H9 (cell line): Measurements from ENCODE around the gene FLNC. TPM values are rescaled to one million over a fixed set of nuclear protein-coding genes. Genes with fewer than 3 reads are reported as not detected.

ENCODE experiments used
- DNase-seq: peaks from one replicate; pipeline ENCODE4 v3.0.0-alpha.2; 2017
- H2AFZ ChIP-seq: one replicate; pipeline ENCODE4 v1.6.1; 2013; ENCODE audit warnings: mild to moderate bottlenecking, low read length, control low read depth, moderate library complexity
- H2AK5ac ChIP-seq: 2 replicates; pipeline ENCODE4 v1.6.1; 2013; ENCODE audit warnings: low read length, control low read depth, mixed read lengths; ENCODE audit not compliant: insufficient read length
- H2BK120ac ChIP-seq: one replicate; pipeline ENCODE4 v1.6.1; 2013; ENCODE audit warnings: low read depth, mild to moderate bottlenecking, low read length, control low read depth, inconsistent platforms; ENCODE audit not compliant: poor library complexity, severe bottlenecking
- H2BK12ac ChIP-seq: 2 replicates; pipeline ENCODE4 v1.6.1; 2013; ENCODE audit warnings: low read length, control low read depth, mixed read lengths, low read depth; ENCODE audit not compliant: insufficient read length
- H2BK15ac ChIP-seq: 2 replicates; pipeline ENCODE4 v1.6.1; 2013; ENCODE audit warnings: low read depth, low read length, control low read depth
- H2BK20ac ChIP-seq: one replicate; pipeline ENCODE4 v1.6.1; 2013; ENCODE audit warnings: low read depth, mild to moderate bottlenecking, low read length, control low read depth, inconsistent platforms; ENCODE audit not compliant: poor library complexity, severe bottlenecking
- H2BK5ac ChIP-seq: 2 replicates; pipeline ENCODE4 v1.6.1; 2013; ENCODE audit warnings: low read length, control low read depth, mixed read lengths; ENCODE audit not compliant: insufficient read length
- H3K14ac ChIP-seq: 2 replicates; pipeline ENCODE4 v1.6.1; 2013; ENCODE audit warnings: low read length, control low read depth; ENCODE audit not compliant: insufficient read depth
- H3K18ac ChIP-seq: 2 replicates; pipeline ENCODE4 v1.6.1; 2013; ENCODE audit warnings: low read depth, mild to moderate bottlenecking, mixed read lengths, low read length, control low read depth; ENCODE audit not compliant: insufficient read length
- H3K23ac ChIP-seq: 2 replicates; pipeline ENCODE4 v1.6.1; 2013; ENCODE audit warnings: low read length, control low read depth, mixed read lengths, low read depth; ENCODE audit not compliant: insufficient read length
- H3K23me2 ChIP-seq: 2 replicates; pipeline ENCODE4 v1.6.1; 2013; ENCODE audit warnings: low read depth, mild to moderate bottlenecking, mixed read lengths, low read length, control low read depth; ENCODE audit not compliant: insufficient read length, poor library complexity, severe bottlenecking
- H3K27ac ChIP-seq: 2 replicates; pipeline ENCODE4 v1.5.1; 2013; ENCODE audit warnings: low read length, control low read depth, mixed read lengths, low read depth; ENCODE audit not compliant: insufficient read length
- H3K27me3 ChIP-seq: 2 replicates; pipeline ENCODE4 v1.6.1; 2013; ENCODE audit warnings: low read length, control low read depth, inconsistent platforms; ENCODE audit not compliant: insufficient read depth
- H3K4ac ChIP-seq: 2 replicates; pipeline ENCODE4 v1.6.1; 2013; ENCODE audit warnings: low read depth, mild to moderate bottlenecking, control low read depth, inconsistent platforms, low read length, moderate library complexity
- H3K4me1 ChIP-seq: 2 replicates; pipeline ENCODE4 v1.6.1; 2013; ENCODE audit warnings: low read length, control low read depth, inconsistent platforms; ENCODE audit not compliant: insufficient read depth
- H3K4me2 ChIP-seq: 2 replicates; pipeline ENCODE4 v1.6.1; 2013; ENCODE audit warnings: low read length, control low read depth, mixed read lengths; ENCODE audit not compliant: insufficient read length, insufficient read depth
- H3K56ac ChIP-seq: 2 replicates; pipeline ENCODE4 v1.6.1; 2013; ENCODE audit warnings: low read depth, mild to moderate bottlenecking, mixed read lengths, low read length, control low read depth; ENCODE audit not compliant: insufficient read length
- H3K79me1 ChIP-seq: 2 replicates; pipeline ENCODE4 v1.6.1; 2013; ENCODE audit warnings: low read depth, mild to moderate bottlenecking, moderate library complexity, low read length, control low read depth, inconsistent platforms; ENCODE audit not compliant: insufficient read depth, poor library complexity, severe bottlenecking
- H3K79me2 ChIP-seq: 2 replicates; pipeline ENCODE4 v1.6.1; 2013; ENCODE audit warnings: low read length, control low read depth, inconsistent platforms; ENCODE audit not compliant: insufficient read depth
- H3K9ac ChIP-seq: 2 replicates; pipeline ENCODE4 v1.6.1; 2013; ENCODE audit warnings: low read length, control low read depth, mixed read lengths; ENCODE audit not compliant: insufficient read length; ENCODE audit errors: extremely low read depth
- H3K9me3 ChIP-seq: one replicate; pipeline ENCODE4 v1.6.1; 2013; ENCODE audit warnings: low read depth, low read length, inconsistent platforms; ENCODE audit not compliant: control insufficient read depth
- H3T11ph ChIP-seq: one replicate; pipeline ENCODE4 v1.6.1; 2013; ENCODE audit warnings: mild to moderate bottlenecking, low read length, control low read depth, inconsistent platforms
- H4K20me1 ChIP-seq: one replicate; pipeline ENCODE4 v1.6.1; 2013; ENCODE audit not compliant: control insufficient read depth, insufficient read length, insufficient read depth
- H4K5ac ChIP-seq: 2 replicates; pipeline ENCODE4 v1.6.1; 2013; ENCODE audit warnings: low read depth, mild to moderate bottlenecking, mixed read lengths, low read length, control low read depth; ENCODE audit not compliant: insufficient read length
- H4K8ac ChIP-seq: replicated peaks from 2 replicates; pipeline ENCODE4 v1.6.1; 2013; ENCODE audit warnings: low read length, control low read depth, mixed read lengths, low read depth; ENCODE audit not compliant: insufficient read length
- H4K91ac ChIP-seq: 2 replicates; pipeline ENCODE4 v1.6.1; 2013; ENCODE audit warnings: low read depth, mild to moderate bottlenecking, moderate library complexity, mixed read lengths, low read length, control low read depth; ENCODE audit not compliant: insufficient read length
- H3K27ac Mint-ChIP-seq, 3 experiments: 2 replicates in 2 of 3; 3 replicates in 1 of 3; pipeline ENCODE4 v1.8.0; 2020 to 2021; ENCODE audit warnings: mixed read lengths in 3 of 3, mild to moderate bottlenecking in 1 of 3, moderate library complexity in 1 of 3
- H3K27me3 Mint-ChIP-seq: 2 replicates; pipeline ENCODE4 v1.8.0; 2021; ENCODE audit warnings: low read depth, mild to moderate bottlenecking, moderate library complexity, mixed read lengths
- H3K36me3 Mint-ChIP-seq, 3 experiments: 2 replicates in 2 of 3; 3 replicates in 1 of 3; pipeline ENCODE4 v1.8.0; 2020 to 2021; ENCODE audit warnings: low read depth in 3 of 3, mixed read lengths in 3 of 3; ENCODE audit not compliant: insufficient read depth in 1 of 3
- H3K4me1 Mint-ChIP-seq, 2 experiments: 2 replicates each; pipeline ENCODE4 v1.8.0; 2020; ENCODE audit warnings: mixed read lengths in 2 of 2
- H3K4me3 Mint-ChIP-seq, 2 experiments: 2 replicates in 1 of 2; 3 replicates in 1 of 2; pipeline ENCODE4 v1.8.0; 2020 to 2021; ENCODE audit warnings: mild to moderate bottlenecking in 2 of 2, mixed read lengths in 2 of 2, moderate library complexity in 1 of 2
- H3K9me3 Mint-ChIP-seq, 2 experiments: 2 replicates in 1 of 2; 3 replicates in 1 of 2; pipeline ENCODE4 v1.8.0; 2020; ENCODE audit warnings: mild to moderate bottlenecking in 2 of 2, mixed read lengths in 2 of 2, moderate library complexity in 1 of 2
- WGBS: extraction: QIAGEN DNeasy Blood & Tissue Kit; methylation state at CpG from one replicate; pipeline ENCODE4 v1.1.7; 2013; ENCODE audit warnings: missing lambda C conversion rate, low lambda C conversion rate, mixed read lengths; ENCODE audit not compliant: insufficient read length; ENCODE audit errors: extremely low coverage; 5-methylcytosine and 5-hydroxymethylcytosine counted together
- total RNA-seq: library from RNA; stranded (reverse); gene quantifications from 2 replicates; pipeline ENCODE4 v1.2.1, GENCODE V29; 2021
- TF ChIP-seq, protein P1 (sequence below): fragments of 200-600 bp; sonication (generic); conservative IDR thresholded peaks from 3 replicates; pipeline ENCODE4 v1.8.0; 2021; ENCODE audit warnings: antibody characterized with exemption, mild to moderate bottlenecking

The FLNC gene
- total RNA-seq, 1 experiment from 2014 or later, result 12.2 TPM

DNA sequence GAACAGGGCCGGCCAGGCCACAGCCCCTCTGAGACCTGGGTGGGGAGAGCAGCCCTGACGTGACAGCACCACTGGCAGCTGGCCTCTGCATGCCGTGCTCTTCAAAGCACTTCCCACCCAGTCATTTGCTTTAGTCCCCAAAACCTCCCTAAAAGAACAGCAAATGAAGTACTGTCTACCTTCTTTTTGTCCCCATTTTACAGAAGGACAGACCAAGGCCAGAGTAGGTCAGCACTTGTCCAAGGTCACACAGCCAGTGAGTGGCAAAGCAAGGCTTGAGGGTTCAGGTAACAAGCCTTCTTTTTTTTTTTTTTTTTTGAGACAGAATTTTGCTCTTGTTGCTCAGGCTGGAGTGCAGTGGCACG, 47.5 kb downstream of the FLNC start:
- Histone ChIP-seq H3K27me3 (no peaks in the 10 kb centered on the region), H4K8ac (no peak overlapping the region), H3K56ac (no peak overlapping the region), H3K9me3 (no peaks in the 10 kb centered on the region), H3K79me1 (no peaks in the 10 kb centered on the region), H3T11ph (no peak overlapping the region), H3K27ac (no peak overlapping the region), H2BK120ac (no peak overlapping the region), H2BK5ac (no peak overlapping the region), H2AK5ac (no peak overlapping the region), H3K14ac (no peak overlapping the region), H2BK15ac (no peak overlapping the region), H3K79me2 (no peaks in the 10 kb centered on the region), H2AFZ (no peak overlapping the region), H2BK12ac (no peak overlapping the region), H4K5ac (no peak overlapping the region), H3K9ac (no peak overlapping the region), H3K4ac (no peak overlapping the region), H3K4me2 (no peak overlapping the region), H3K23me2 (no peaks in the 10 kb centered on the region), H3K4me1 (no peaks in the 10 kb centered on the region), H4K20me1 (no peaks in the 10 kb centered on the region), H4K91ac (no peak overlapping the region), H3K18ac (no peak overlapping the region), H3K23ac (no peak overlapping the region), H2BK20ac (no peak overlapping the region)
- Mint-ChIP-seq H3K27me3 (peaks cover 1% of the 10 kb centered on the region; the same call in 1 of the 2 replicates), H3K4me3 (no peak overlapping the region), H3K4me1 (peaks cover 4 to 5% of the 10 kb centered on the region in 2 experiments; a peak in 1 of 4 replicates), H3K9me3 (no peaks in the 10 kb centered on the region), H3K27ac (no peak overlapping the region), H3K36me3 (no peaks in the 10 kb centered on the region; a peak in 1 of 7 replicates)
- WGBS, result no CpG with 5 or more reads among the region's 4 CpGs
- TF ChIP-seq, protein P1, sequence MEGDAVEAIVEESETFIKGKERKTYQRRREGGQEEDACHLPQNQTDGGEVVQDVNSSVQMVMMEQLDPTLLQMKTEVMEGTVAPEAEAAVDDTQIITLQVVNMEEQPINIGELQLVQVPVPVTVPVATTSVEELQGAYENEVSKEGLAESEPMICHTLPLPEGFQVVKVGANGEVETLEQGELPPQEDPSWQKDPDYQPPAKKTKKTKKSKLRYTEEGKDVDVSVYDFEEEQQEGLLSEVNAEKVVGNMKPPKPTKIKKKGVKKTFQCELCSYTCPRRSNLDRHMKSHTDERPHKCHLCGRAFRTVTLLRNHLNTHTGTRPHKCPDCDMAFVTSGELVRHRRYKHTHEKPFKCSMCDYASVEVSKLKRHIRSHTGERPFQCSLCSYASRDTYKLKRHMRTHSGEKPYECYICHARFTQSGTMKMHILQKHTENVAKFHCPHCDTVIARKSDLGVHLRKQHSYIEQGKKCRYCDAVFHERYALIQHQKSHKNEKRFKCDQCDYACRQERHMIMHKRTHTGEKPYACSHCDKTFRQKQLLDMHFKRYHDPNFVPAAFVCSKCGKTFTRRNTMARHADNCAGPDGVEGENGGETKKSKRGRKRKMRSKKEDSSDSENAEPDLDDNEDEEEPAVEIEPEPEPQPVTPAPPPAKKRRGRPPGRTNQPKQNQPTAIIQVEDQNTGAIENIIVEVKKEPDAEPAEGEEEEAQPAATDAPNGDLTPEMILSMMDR, result no peak
- no peak for DNase-seq
